Measurements from ENCODE around the gene NLRP1. TPM values are rescaled to one million over a fixed set of nuclear protein-coding genes. Genes with fewer than 3 reads are reported as not detected.

NLRP1 gene
- total RNA-seq (100 to 1,000 TPM; 116 to 203 TPM), polyA plus RNA-seq (ENCODE audit: insufficient read length in 2 of 2) (100 to 1,000 TPM; 298 to 432 TPM)
- long read RNA-seq, donor 1, transcript NLRP1-206 (2 exons, 1,627 nt) = major isoform, 298 of 298 reads
- long read RNA-seq, donor 1, partial matches to known transcripts = 0 of 298 reads
- long read RNA-seq, donor 1, other reads (novel, unspliced or antisense) = 0 of 298 reads
- long read RNA-seq, donor 2, transcript NLRP1-206 (2 exons, 1,627 nt) = major isoform, 194 of 194 reads
- long read RNA-seq, donor 2, partial matches to known transcripts = 0 of 194 reads
- long read RNA-seq, donor 2, other reads (novel, unspliced or antisense) = 0 of 194 reads
- long read RNA-seq, donor 3, transcript NLRP1-206 (2 exons, 1,627 nt) = major isoform, 150 of 189 reads
- long read RNA-seq, donor 3, partial matches to known transcripts = 39 of 189 reads
- long read RNA-seq, donor 3, other reads (novel, unspliced or antisense) = 0 of 189 reads
- long read RNA-seq, donor 4, transcript NLRP1-206 (2 exons, 1,627 nt) = major isoform, 25 of 40 reads
- long read RNA-seq, donor 4, partial matches to known transcripts = 15 of 40 reads
- long read RNA-seq, donor 4, other reads (novel, unspliced or antisense) = 0 of 40 reads

GRCh38 chr17:5584383-5585286, at the start of gene NLRP1:
TSS of gene NLRP1 (minus strand) at chr17:5584509. CDS start at chr17:5583957, 552 bp downstream.
- Histone ChIP-seq H3K9me3 (ENCODE audit: control insufficient read depth, insufficient read depth, low read length) (no peaks in the 10 kb centered on the region), H3K36me3 (ENCODE audit: control insufficient read depth, insufficient read depth, low read length) (no peaks in the 10 kb centered on the region), H3K27me3 (ENCODE audit: control insufficient read depth, insufficient read depth, low read length) (no peaks in the 10 kb centered on the region), H3K27ac (ENCODE audit: low read depth, low read length) (no peak within 1 kb of the TSS), H3K4me1 (ENCODE audit: control insufficient read depth, insufficient read depth, low read length) (peaks cover 10% of the 10 kb centered on the region), H3K4me3 (ENCODE audit: low read depth, low read length) (peak within 1 kb of the TSS; percentile 31)
- peak in 1 of 6 donors; percentile 28 for DNase-seq (ENCODE audit: low read depth in 4 of 6, low spot score in 6 of 6)
- WGBS (ENCODE audit: insufficient coverage) = 70% methylated on average over 14 of the region's 14 CpGs

- Histone ChIP-seq H3K4me1 (ENCODE audit: control insufficient read depth, insufficient read depth, low read length) (peaks cover 8% of the 10 kb centered on the region), H3K27me3 (ENCODE audit: control insufficient read depth, insufficient read depth, low read length) (no peaks in the 10 kb centered on the region), H3K4me3 (ENCODE audit: low read depth, low read length) (no peak overlapping the region), H3K27ac (ENCODE audit: low read depth, low read length) (no peak overlapping the region), H3K36me3 (ENCODE audit: control insufficient read depth, insufficient read depth, low read length) (no peaks in the 10 kb centered on the region), H3K9me3 (ENCODE audit: control insufficient read depth, insufficient read depth, low read length) (no peaks in the 10 kb centered on the region)
- peak in 1 of 6 donors; percentile 54 for DNase-seq (ENCODE audit: low read depth in 4 of 6, low spot score in 6 of 6)
- 0% methylated on average over 1 of the region's 3 CpGs for WGBS (ENCODE audit: insufficient coverage)
Measured at GRCh38 chr17:5631958-5632590, 47.8 kb upstream of the NLRP1 start.

- Histone ChIP-seq H3K27ac (ENCODE audit: low read depth, low read length) (no peak overlapping the region), H3K4me3 (ENCODE audit: low read depth, low read length) (no peak overlapping the region), H3K4me1 (ENCODE audit: control insufficient read depth, insufficient read depth, low read length) (peaks cover 8% of the 10 kb centered on the region), H3K9me3 (ENCODE audit: control insufficient read depth, insufficient read depth, low read length) (no peaks in the 10 kb centered on the region), H3K36me3 (ENCODE audit: control insufficient read depth, insufficient read depth, low read length) (no peaks in the 10 kb centered on the region), H3K27me3 (ENCODE audit: control insufficient read depth, insufficient read depth, low read length) (no peaks in the 10 kb centered on the region)
- WGBS (ENCODE audit: insufficient coverage) = 80% methylated on average over 1 of the region's 2 CpGs
- no peak for DNase-seq (ENCODE audit: low read depth in 4 of 6, low spot score in 6 of 6)
Measured at GRCh38 chr17:5630434-5630833, 46.1 kb upstream of the NLRP1 start.

GRCh38 chr17:5629128-5629527, 44.8 kb upstream of the NLRP1 start:
- no peak overlapping the region for H3K27ac ChIP-seq (ENCODE audit: low read depth, low read length)
- H3K27me3 ChIP-seq (ENCODE audit: control insufficient read depth, insufficient read depth, low read length) = no peaks in the 10 kb centered on the region
- no peak overlapping the region for H3K4me3 ChIP-seq (ENCODE audit: low read depth, low read length)
- peaks cover 8% of the 10 kb centered on the region for H3K4me1 ChIP-seq (ENCODE audit: control insufficient read depth, insufficient read depth, low read length)
- WGBS (ENCODE audit: insufficient coverage) = 21% methylated on average over 3 of the region's 7 CpGs
- H3K9me3 ChIP-seq (ENCODE audit: control insufficient read depth, insufficient read depth, low read length) = no peaks in the 10 kb centered on the region
- no peaks in the 10 kb centered on the region for H3K36me3 ChIP-seq (ENCODE audit: control insufficient read depth, insufficient read depth, low read length)
- peak; percentile 7 to 89 (median 20) for DNase-seq (ENCODE audit: low read depth in 4 of 6, low spot score in 6 of 6)

GRCh38 chr17:5628262-5628661, 44.0 kb upstream of the NLRP1 start:
- no peak for DNase-seq (ENCODE audit: low read depth in 4 of 6, low spot score in 6 of 6)
- 90% methylated on average over 2 of the region's 3 CpGs for WGBS (ENCODE audit: insufficient coverage)
- H3K4me3 ChIP-seq (ENCODE audit: low read depth, low read length) = no peak overlapping the region
- H3K27ac ChIP-seq (ENCODE audit: low read depth, low read length) = no peak overlapping the region
- H3K9me3 ChIP-seq (ENCODE audit: control insufficient read depth, insufficient read depth, low read length) = no peaks in the 10 kb centered on the region
- H3K4me1 ChIP-seq (ENCODE audit: control insufficient read depth, insufficient read depth, low read length) = peaks cover 8% of the 10 kb centered on the region
- H3K27me3 ChIP-seq (ENCODE audit: control insufficient read depth, insufficient read depth, low read length) = no peaks in the 10 kb centered on the region
- H3K36me3 ChIP-seq (ENCODE audit: control insufficient read depth, insufficient read depth, low read length) = no peaks in the 10 kb centered on the region

- no peak for DNase-seq (ENCODE audit: low read depth in 4 of 6, low spot score in 6 of 6)
- H3K27ac ChIP-seq (ENCODE audit: low read depth, low read length) = no peak overlapping the region
- WGBS (ENCODE audit: insufficient coverage) = no CpG with 5 or more reads among the region's 4 CpGs
- peaks cover 8% of the 10 kb centered on the region for H3K4me1 ChIP-seq (ENCODE audit: control insufficient read depth, insufficient read depth, low read length)
- H3K36me3 ChIP-seq (ENCODE audit: control insufficient read depth, insufficient read depth, low read length) = no peaks in the 10 kb centered on the region
- no peaks in the 10 kb centered on the region for H3K27me3 ChIP-seq (ENCODE audit: control insufficient read depth, insufficient read depth, low read length)
- H3K9me3 ChIP-seq (ENCODE audit: control insufficient read depth, insufficient read depth, low read length) = no peaks in the 10 kb centered on the region
- no peak overlapping the region for H3K4me3 ChIP-seq (ENCODE audit: low read depth, low read length)
Measured at GRCh38 chr17:5624211-5624610, 39.9 kb upstream of the NLRP1 start.

- no CpG with 5 or more reads among the region's 2 CpGs for WGBS (ENCODE audit: insufficient coverage)
- DNase-seq (ENCODE audit: low read depth in 4 of 6, low spot score in 6 of 6) = no peak
- H3K27ac ChIP-seq (ENCODE audit: low read depth, low read length) = no peak overlapping the region
- H3K36me3 ChIP-seq (ENCODE audit: control insufficient read depth, insufficient read depth, low read length) = no peaks in the 10 kb centered on the region
- H3K27me3 ChIP-seq (ENCODE audit: control insufficient read depth, insufficient read depth, low read length) = no peaks in the 10 kb centered on the region
- H3K9me3 ChIP-seq (ENCODE audit: control insufficient read depth, insufficient read depth, low read length) = no peaks in the 10 kb centered on the region
- H3K4me3 ChIP-seq (ENCODE audit: low read depth, low read length) = no peak overlapping the region
- H3K4me1 ChIP-seq (ENCODE audit: control insufficient read depth, insufficient read depth, low read length) = no peaks in the 10 kb centered on the region
Measured at GRCh38 chr17:5621729-5622128, 37.4 kb upstream of the NLRP1 start.

- Histone ChIP-seq H3K36me3 (ENCODE audit: control insufficient read depth, insufficient read depth, low read length) (no peaks in the 10 kb centered on the region), H3K27me3 (ENCODE audit: control insufficient read depth, insufficient read depth, low read length) (no peaks in the 10 kb centered on the region), H3K4me3 (ENCODE audit: low read depth, low read length) (no peak overlapping the region), H3K9me3 (ENCODE audit: control insufficient read depth, insufficient read depth, low read length) (no peaks in the 10 kb centered on the region), H3K27ac (ENCODE audit: low read depth, low read length) (no peak overlapping the region), H3K4me1 (ENCODE audit: control insufficient read depth, insufficient read depth, low read length) (no peaks in the 10 kb centered on the region)
- DNase-seq (ENCODE audit: low read depth in 4 of 6, low spot score in 6 of 6) = no peak
- WGBS (ENCODE audit: insufficient coverage) = 77% methylated on average over 4 of the region's 4 CpGs
Measured at GRCh38 chr17:5621026-5621425, 36.7 kb upstream of the NLRP1 start.

GRCh38 chr17:5619088-5619740, 34.9 kb upstream of the NLRP1 start:
- no peaks in the 10 kb centered on the region for H3K27me3 ChIP-seq (ENCODE audit: control insufficient read depth, insufficient read depth, low read length)
- WGBS (ENCODE audit: insufficient coverage) = 88% methylated on average over 12 of the region's 20 CpGs
- H3K4me1 ChIP-seq (ENCODE audit: control insufficient read depth, insufficient read depth, low read length) = no peaks in the 10 kb centered on the region
- H3K4me3 ChIP-seq (ENCODE audit: low read depth, low read length) = no peak overlapping the region
- no peak overlapping the region for H3K27ac ChIP-seq (ENCODE audit: low read depth, low read length)
- no peaks in the 10 kb centered on the region for H3K36me3 ChIP-seq (ENCODE audit: control insufficient read depth, insufficient read depth, low read length)
- DNase-seq (ENCODE audit: low read depth in 4 of 6, low spot score in 6 of 6) = no peak
- no peaks in the 10 kb centered on the region for H3K9me3 ChIP-seq (ENCODE audit: control insufficient read depth, insufficient read depth, low read length)

Measured in spinal cord (tissue), 10 donors.